ENCODE data around the gene BBX. TPM values are rescaled to one million over a fixed set of nuclear protein-coding genes. Genes with fewer than 3 reads are reported as not detected.

Gene BBX
- total and polyA plus RNA-seq, 2 of the 13 experiments (the other 11 are each of a cell fraction or from before 2014, with no cell fraction given): 13.7 to 23.2 TPM

DNA sequence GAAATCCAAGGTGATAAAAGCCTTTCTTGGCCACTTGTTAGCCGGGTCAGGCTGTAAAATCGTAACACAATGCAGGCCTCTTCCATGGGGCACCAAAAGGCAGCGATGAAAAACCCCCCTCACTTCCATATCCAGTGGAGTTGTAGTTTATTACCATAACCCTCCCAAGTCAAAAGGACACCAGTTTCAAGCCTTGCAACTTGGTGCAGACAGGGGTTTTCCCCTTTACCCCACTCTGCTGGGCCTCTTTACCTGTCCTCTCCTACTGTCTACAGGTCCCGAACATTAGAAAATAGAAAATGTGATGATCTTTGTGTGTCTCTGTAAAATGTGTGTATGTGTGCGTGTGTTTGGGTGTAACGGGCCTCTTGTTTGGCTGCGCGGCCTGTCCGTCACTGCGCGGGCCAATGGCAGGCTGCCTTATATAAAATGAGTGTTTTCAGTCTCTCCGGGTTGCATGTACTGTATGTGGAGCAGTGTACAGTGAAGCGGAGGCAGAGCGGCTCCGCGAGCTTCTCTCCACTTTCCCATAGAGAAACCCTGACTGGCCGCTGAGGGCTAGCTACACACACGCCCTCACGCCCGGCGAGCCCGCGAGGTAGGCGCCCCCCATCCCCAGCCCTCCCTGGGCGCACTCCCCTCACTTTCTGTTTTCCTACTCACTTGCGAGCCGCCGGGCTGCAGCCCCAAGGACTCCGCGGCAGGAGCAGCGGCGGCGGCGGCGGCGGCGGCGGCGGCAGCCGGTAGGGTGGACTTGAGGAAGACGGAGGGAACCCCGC, at the start of gene BBX (continued):
- peak; percentile 52; the same call in 1 of the 2 replicates for TF ChIP-seq KLF6 (CRISPR knock-in tag; IDR thresholded peaks at IDR 0.05)
- TF ChIP-seq, protein P1, sequence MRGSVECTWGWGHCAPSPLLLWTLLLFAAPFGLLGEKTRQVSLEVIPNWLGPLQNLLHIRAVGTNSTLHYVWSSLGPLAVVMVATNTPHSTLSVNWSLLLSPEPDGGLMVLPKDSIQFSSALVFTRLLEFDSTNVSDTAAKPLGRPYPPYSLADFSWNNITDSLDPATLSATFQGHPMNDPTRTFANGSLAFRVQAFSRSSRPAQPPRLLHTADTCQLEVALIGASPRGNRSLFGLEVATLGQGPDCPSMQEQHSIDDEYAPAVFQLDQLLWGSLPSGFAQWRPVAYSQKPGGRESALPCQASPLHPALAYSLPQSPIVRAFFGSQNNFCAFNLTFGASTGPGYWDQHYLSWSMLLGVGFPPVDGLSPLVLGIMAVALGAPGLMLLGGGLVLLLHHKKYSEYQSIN (CRISPR knock-in tag; IDR thresholded peaks at IDR 0.05; ENCODE audit: borderline replicate concordance): no peak
- TF ChIP-seq ERF (CRISPR knock-in tag; IDR thresholded peaks at IDR 0.05): 0 out of 2 replicates have a peak, but pooled peaks have one; percentile 11
- no peak for TF ChIP-seq ZNF441 (CRISPR knock-in tag; IDR thresholded peaks at IDR 0.05; ENCODE audit: borderline replicate concordance)
- TF ChIP-seq NCOA2 (CRISPR knock-in tag; IDR thresholded peaks at IDR 0.05): peak; percentile 30; the same call in 1 of the 2 replicates
- TF ChIP-seq, protein P2, sequence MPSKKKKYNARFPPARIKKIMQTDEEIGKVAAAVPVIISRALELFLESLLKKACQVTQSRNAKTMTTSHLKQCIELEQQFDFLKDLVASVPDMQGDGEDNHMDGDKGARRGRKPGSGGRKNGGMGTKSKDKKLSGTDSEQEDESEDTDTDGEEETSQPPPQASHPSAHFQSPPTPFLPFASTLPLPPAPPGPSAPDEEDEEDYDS (CRISPR knock-in tag; IDR thresholded peaks at IDR 0.05): peak; percentile 86
- TF ChIP-seq, protein P3, sequence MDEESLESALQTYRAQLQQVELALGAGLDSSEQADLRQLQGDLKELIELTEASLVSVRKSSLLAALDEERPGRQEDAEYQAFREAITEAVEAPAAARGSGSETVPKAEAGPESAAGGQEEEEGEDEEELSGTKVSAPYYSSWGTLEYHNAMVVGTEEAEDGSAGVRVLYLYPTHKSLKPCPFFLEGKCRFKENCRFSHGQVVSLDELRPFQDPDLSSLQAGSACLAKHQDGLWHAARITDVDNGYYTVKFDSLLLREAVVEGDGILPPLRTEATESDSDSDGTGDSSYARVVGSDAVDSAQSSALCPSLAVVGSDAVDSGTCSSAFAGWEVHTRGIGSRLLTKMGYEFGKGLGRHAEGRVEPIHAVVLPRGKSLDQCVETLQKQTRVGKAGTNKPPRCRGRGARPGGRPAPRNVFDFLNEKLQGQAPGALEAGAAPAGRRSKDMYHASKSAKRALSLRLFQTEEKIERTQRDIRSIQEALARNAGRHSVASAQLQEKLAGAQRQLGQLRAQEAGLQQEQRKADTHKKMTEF (CRISPR knock-in tag; IDR thresholded peaks at IDR 0.05): peak; percentile 68; the same call in 1 of the 2 replicates
- no peak for TF ChIP-seq NFRKB (IDR thresholded peaks at IDR 0.05)
- 0 out of 2 replicates have a peak, but pooled peaks have one; percentile 18 for TF ChIP-seq RAD21 (CRISPR knock-in tag; IDR thresholded peaks at IDR 0.05)
- no peak for TF ChIP-seq ZNF225 (CRISPR knock-in tag; IDR thresholded peaks at IDR 0.05)
- TF ChIP-seq ZMYM4 (CRISPR knock-in tag; IDR thresholded peaks at IDR 0.05): peak; percentile 43; the same call in 1 of the 2 replicates
- peak; percentile 84; the same call in 1 of the 2 replicates for TF ChIP-seq ZNF264 (CRISPR knock-in tag; IDR thresholded peaks at IDR 0.05)
- TF ChIP-seq HDAC1 (CRISPR knock-in tag; IDR thresholded peaks at IDR 0.05): peak; percentile 25; the same call in 1 of the 2 replicates
- no peak for TF ChIP-seq CHD2 (IDR thresholded peaks at IDR 0.05; ENCODE audit: low read depth, low read length)
- TF ChIP-seq ZNF761 (CRISPR knock-in tag; conservative IDR thresholded peaks at IDR 0.05): no peak
- TF ChIP-seq, protein P4, sequence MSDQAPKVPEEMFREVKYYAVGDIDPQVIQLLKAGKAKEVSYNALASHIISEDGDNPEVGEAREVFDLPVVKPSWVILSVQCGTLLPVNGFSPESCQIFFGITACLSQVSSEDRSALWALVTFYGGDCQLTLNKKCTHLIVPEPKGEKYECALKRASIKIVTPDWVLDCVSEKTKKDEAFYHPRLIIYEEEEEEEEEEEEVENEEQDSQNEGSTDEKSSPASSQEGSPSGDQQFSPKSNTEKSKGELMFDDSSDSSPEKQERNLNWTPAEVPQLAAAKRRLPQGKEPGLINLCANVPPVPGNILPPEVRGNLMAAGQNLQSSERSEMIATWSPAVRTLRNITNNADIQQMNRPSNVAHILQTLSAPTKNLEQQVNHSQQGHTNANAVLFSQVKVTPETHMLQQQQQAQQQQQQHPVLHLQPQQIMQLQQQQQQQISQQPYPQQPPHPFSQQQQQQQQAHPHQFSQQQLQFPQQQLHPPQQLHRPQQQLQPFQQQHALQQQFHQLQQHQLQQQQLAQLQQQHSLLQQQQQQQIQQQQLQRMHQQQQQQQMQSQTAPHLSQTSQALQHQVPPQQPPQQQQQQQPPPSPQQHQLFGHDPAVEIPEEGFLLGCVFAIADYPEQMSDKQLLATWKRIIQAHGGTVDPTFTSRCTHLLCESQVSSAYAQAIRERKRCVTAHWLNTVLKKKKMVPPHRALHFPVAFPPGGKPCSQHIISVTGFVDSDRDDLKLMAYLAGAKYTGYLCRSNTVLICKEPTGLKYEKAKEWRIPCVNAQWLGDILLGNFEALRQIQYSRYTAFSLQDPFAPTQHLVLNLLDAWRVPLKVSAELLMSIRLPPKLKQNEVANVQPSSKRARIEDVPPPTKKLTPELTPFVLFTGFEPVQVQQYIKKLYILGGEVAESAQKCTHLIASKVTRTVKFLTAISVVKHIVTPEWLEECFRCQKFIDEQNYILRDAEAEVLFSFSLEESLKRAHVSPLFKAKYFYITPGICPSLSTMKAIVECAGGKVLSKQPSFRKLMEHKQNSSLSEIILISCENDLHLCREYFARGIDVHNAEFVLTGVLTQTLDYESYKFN (CRISPR knock-in tag; conservative IDR thresholded peaks at IDR 0.05): no peak
- peak; percentile 85; the same call in 1 of the 2 replicates for TF ChIP-seq TAF1 (CRISPR knock-in tag; IDR thresholded peaks at IDR 0.05)
- peak; percentile 71 for TF ChIP-seq ATF1 (CRISPR knock-in tag; IDR thresholded peaks at IDR 0.05)
- no peak for TF ChIP-seq ZNF30 (CRISPR knock-in tag; IDR thresholded peaks at IDR 0.05)
- TF ChIP-seq, protein P5, sequence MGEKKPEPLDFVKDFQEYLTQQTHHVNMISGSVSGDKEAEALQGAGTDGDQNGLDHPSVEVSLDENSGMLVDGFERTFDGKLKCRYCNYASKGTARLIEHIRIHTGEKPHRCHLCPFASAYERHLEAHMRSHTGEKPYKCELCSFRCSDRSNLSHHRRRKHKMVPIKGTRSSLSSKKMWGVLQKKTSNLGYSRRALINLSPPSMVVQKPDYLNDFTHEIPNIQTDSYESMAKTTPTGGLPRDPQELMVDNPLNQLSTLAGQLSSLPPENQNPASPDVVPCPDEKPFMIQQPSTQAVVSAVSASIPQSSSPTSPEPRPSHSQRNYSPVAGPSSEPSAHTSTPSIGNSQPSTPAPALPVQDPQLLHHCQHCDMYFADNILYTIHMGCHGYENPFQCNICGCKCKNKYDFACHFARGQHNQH (CRISPR knock-in tag; IDR thresholded peaks at IDR 0.05): peak; percentile 36; the same call in 1 of the 2 replicates
- TF ChIP-seq, protein P6, sequence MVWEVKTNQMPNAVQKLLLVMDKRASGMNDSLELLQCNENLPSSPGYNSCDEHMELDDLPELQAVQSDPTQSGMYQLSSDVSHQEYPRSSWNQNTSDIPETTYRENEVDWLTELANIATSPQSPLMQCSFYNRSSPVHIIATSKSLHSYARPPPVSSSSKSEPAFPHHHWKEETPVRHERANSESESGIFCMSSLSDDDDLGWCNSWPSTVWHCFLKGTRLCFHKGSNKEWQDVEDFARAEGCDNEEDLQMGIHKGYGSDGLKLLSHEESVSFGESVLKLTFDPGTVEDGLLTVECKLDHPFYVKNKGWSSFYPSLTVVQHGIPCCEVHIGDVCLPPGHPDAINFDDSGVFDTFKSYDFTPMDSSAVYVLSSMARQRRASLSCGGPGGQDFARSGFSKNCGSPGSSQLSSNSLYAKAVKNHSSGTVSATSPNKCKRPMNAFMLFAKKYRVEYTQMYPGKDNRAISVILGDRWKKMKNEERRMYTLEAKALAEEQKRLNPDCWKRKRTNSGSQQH (CRISPR knock-in tag; IDR thresholded peaks at IDR 0.05; ENCODE audit: low read depth): 0 out of 2 replicates have a peak, but pooled peaks have one; percentile 43
